Measurements from ENCODE around the gene CCDC57. TPM values are rescaled to one million over a fixed set of nuclear protein-coding genes. Genes with fewer than 3 reads are reported as not detected.

CCDC57 gene
- total RNA-seq, 1 donor from 2014 or later: 56.6 TPM

GRCh38 chr17:82061047-82061925, 151.4 kb downstream of the CCDC57 start:
- Mint-ChIP-seq H3K4me3 (no peak overlapping the region), H3K27ac (no peak overlapping the region), H3K27me3 (no peaks in the 10 kb centered on the region), H3K4me1 (peaks cover 13% of the 10 kb centered on the region), H3K36me3 (ENCODE audit: low read depth) (peaks cover 42% of the 10 kb centered on the region), H3K9me3 (no peaks in the 10 kb centered on the region)
- no peak for TF ChIP-seq CTCF (IDR thresholded peaks at IDR 0.05)
- DNase-seq (no peak), ATAC-seq (ENCODE audit: low read depth) (no peak)
- intact Hi-C loops (cut with micrococcal nuclease): no loop called here
- POLR2A ChIA-PET: no interaction called here
- CTCF ChIA-PET: no interaction called here

DNA sequence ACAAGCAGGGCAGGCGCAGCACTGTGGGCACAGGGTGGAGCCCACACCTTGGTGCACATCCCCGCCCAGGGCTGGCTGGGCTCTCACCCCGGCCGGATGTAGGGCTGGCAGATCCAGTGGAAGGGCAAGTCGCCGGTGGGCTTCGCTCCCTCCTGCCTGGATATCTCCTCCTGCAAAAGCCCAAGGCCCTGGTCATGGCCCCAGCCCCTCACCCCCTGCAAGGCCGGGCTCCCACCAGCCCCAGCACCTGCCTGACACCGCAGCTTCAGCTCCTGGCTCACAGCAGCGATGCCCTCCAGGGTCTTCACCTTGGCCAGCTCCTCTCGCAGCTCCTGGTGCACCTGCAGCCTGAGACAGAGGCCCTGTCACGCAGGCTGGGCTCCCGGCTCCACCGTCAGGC, 152.0 kb downstream of the CCDC57 start:
- POLR2A ChIA-PET: no interaction called here
- ATAC-seq (ENCODE audit: low read depth) (no peak), DNase-seq (no peak)
- Mint-ChIP-seq H3K4me3 (no peak overlapping the region), H3K27me3 (no peaks in the 10 kb centered on the region), H3K4me1 (peaks cover 10% of the 10 kb centered on the region), H3K27ac (no peak overlapping the region), H3K36me3 (ENCODE audit: low read depth) (peaks cover 45% of the 10 kb centered on the region), H3K9me3 (no peaks in the 10 kb centered on the region)
- CTCF ChIA-PET: no interaction called here
- intact Hi-C loops (cut with micrococcal nuclease): no loop called here
- no peak for TF ChIP-seq CTCF (IDR thresholded peaks at IDR 0.05)

DNA sequence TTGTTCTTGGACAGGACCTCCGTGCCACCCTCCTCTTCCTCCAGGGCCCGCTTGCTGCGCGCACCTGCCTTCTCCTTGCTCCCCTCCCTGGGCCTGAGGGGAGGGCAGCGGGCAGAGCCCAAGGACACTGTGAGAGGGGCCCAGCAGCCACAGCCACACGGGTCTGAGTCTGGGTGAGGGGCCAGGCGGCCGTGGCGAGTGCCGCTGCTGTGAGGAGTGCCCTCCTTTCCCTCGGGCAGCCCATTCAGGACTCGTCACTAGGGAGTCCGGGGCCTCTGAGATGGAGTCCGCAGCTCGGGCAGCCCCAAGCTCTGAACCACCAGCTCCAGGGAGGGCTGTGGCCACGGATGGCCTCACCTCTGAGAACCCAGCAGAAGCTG, 152.7 kb downstream of the CCDC57 start:
- Mint-ChIP-seq H3K27me3 (no peaks in the 10 kb centered on the region), H3K4me1 (peaks cover 10% of the 10 kb centered on the region), H3K27ac (no peak overlapping the region), H3K9me3 (no peaks in the 10 kb centered on the region), H3K36me3 (ENCODE audit: low read depth) (peaks cover 50% of the 10 kb centered on the region), H3K4me3 (no peak overlapping the region)
- no peak for ATAC-seq (ENCODE audit: low read depth)
- ChIA-PET CTCF (no interaction called here), POLR2A (no interaction called here)
- DNase-seq: no peak
- TF ChIP-seq CTCF (IDR thresholded peaks at IDR 0.05): no peak
- intact Hi-C loops (cut with micrococcal nuclease): no loop called here

- peaks cover 53% of the 10 kb centered on the region for H3K36me3 Mint-ChIP-seq (ENCODE audit: low read depth)
- H3K27me3 Mint-ChIP-seq: no peaks in the 10 kb centered on the region
- DNase-seq: no peak
- no peak overlapping the region for H3K27ac Mint-ChIP-seq
- intact Hi-C loops (cut with micrococcal nuclease): no loop called here
- TF ChIP-seq CTCF (IDR thresholded peaks at IDR 0.05): no peak
- peaks cover 5% of the 10 kb centered on the region for H3K4me1 Mint-ChIP-seq
- CTCF ChIA-PET: no interaction called here
- POLR2A ChIA-PET: no interaction called here
- no peak overlapping the region for H3K4me3 Mint-ChIP-seq
- H3K9me3 Mint-ChIP-seq: no peaks in the 10 kb centered on the region
- ATAC-seq (ENCODE audit: low read depth): no peak
Measured at GRCh38 chr17:82059272-82060000, 153.2 kb downstream of the CCDC57 start.

- Mint-ChIP-seq H3K27me3 (no peaks in the 10 kb centered on the region), H3K36me3 (ENCODE audit: low read depth) (peaks cover 53% of the 10 kb centered on the region), H3K4me1 (no peaks in the 10 kb centered on the region), H3K9me3 (no peaks in the 10 kb centered on the region), H3K4me3 (no peak overlapping the region), H3K27ac (no peak overlapping the region)
- ChIA-PET POLR2A (no interaction called here), CTCF (no interaction called here)
- intact Hi-C loops (cut with micrococcal nuclease): no loop called here
- ATAC-seq (ENCODE audit: low read depth) (no peak), DNase-seq (no peak)
- no peak for TF ChIP-seq CTCF (IDR thresholded peaks at IDR 0.05)
Measured at GRCh38 chr17:82058855-82059249, 153.8 kb downstream of the CCDC57 start.

All from activated B cell treated with CpG ODN at 0.5 μM for 24 hours (primary cell).